ENCODE measurements around the gene FBXW8. TPM values are rescaled to one million over a fixed set of nuclear protein-coding genes. Genes with fewer than 3 reads are reported as not detected.

Gene FBXW8
- polyA plus RNA-seq, 1 donor (not counting 4 experiments of a cell fraction or from before 2014, with no cell fraction given) = 5.0 TPM

- Histone ChIP-seq H3K4me3 (ENCODE audit: control insufficient read depth in 2 of 3, extremely low read depth in 1 of 3, insufficient read depth in 2 of 3, low read depth in 1 of 3, low read length in 3 of 3) (no peak overlapping the region), H3K4me2 (ENCODE audit: control insufficient read depth, extremely low read depth, insufficient read depth, low read depth, low read length) (no peak overlapping the region), H3K36me3 (ENCODE audit: control insufficient read depth in 2 of 2, extremely low read depth in 1 of 2, insufficient read depth in 2 of 2, low read length in 2 of 2) (no peaks in the 10 kb centered on the region), H3K4me1 (ENCODE audit: control insufficient read depth, extremely low read depth, insufficient read depth, low read length) (no peaks in the 10 kb centered on the region), H3K79me2 (ENCODE audit: control insufficient read depth, insufficient read depth, low read length) (no peaks in the 10 kb centered on the region), H2AFZ (ENCODE audit: control insufficient read depth, low read length) (no peak overlapping the region), H3K9me3 (ENCODE audit: control insufficient read depth, low read depth, low read length) (no peaks in the 10 kb centered on the region), H4K20me1 (ENCODE audit: control insufficient read depth, extremely low read depth, insufficient read depth, low read length) (no peaks in the 10 kb centered on the region), H3K27ac (ENCODE audit: control insufficient read depth, insufficient read depth, low read length) (no peak overlapping the region), H3K9ac (ENCODE audit: control insufficient read depth, extremely low read depth, insufficient read depth, low read length) (no peak overlapping the region), H3K27me3 (ENCODE audit: control insufficient read depth, extremely low read depth, insufficient read depth, low read length) (no peaks in the 10 kb centered on the region), H3K9me1 (ENCODE audit: control insufficient read depth, extremely low read depth, insufficient read depth, low read length) (no peaks in the 10 kb centered on the region)
- dilution Hi-C loops (cut with MboI; ENCODE audit: extremely low pct_ligation_motif_present, low sequenced_read_pairs) = no loop called here
- no peak for FAIRE-seq
- TF ChIP-seq EZH2 (IDR thresholded peaks at IDR 0.05; ENCODE audit: low read length) (no peak), CTCF (optimal IDR thresholded peaks at IDR 0.05 in 1 of 3, IDR thresholded peaks at IDR 0.05 in 1 of 3, conservative IDR thresholded peaks at IDR 0.05 in 1 of 3; ENCODE audit: extremely low read depth in 1 of 3, insufficient read depth in 2 of 3, low read length in 3 of 3) (no peak)
- DNase-seq (ENCODE audit: low read depth, low spot score) = no peak
Measured at GRCh38 chr12:117072106-117072505, 161.4 kb downstream of the FBXW8 start.

GRCh38 chr12:117072736-117073490 is 162.2 kb downstream of the FBXW8 start:
- H4K20me1 ChIP-seq (ENCODE audit: control insufficient read depth, extremely low read depth, insufficient read depth, low read length) = no peaks in the 10 kb centered on the region
- no peaks in the 10 kb centered on the region for H3K9me3 ChIP-seq (ENCODE audit: control insufficient read depth, low read depth, low read length)
- no peak overlapping the region for H3K4me2 ChIP-seq (ENCODE audit: control insufficient read depth, extremely low read depth, insufficient read depth, low read depth, low read length)
- dilution Hi-C loops (cut with MboI; ENCODE audit: extremely low pct_ligation_motif_present, low sequenced_read_pairs) = no loop called here
- no peak overlapping the region for H3K4me3 ChIP-seq (ENCODE audit: control insufficient read depth in 2 of 3, extremely low read depth in 1 of 3, insufficient read depth in 2 of 3, low read depth in 1 of 3, low read length in 3 of 3)
- H3K79me2 ChIP-seq (ENCODE audit: control insufficient read depth, insufficient read depth, low read length) = no peaks in the 10 kb centered on the region
- H3K9ac ChIP-seq (ENCODE audit: control insufficient read depth, extremely low read depth, insufficient read depth, low read length) = no peak overlapping the region
- no peaks in the 10 kb centered on the region for H3K36me3 ChIP-seq (ENCODE audit: control insufficient read depth in 2 of 2, extremely low read depth in 1 of 2, insufficient read depth in 2 of 2, low read length in 2 of 2)
- H3K9me1 ChIP-seq (ENCODE audit: control insufficient read depth, extremely low read depth, insufficient read depth, low read length) = no peaks in the 10 kb centered on the region
- H3K27ac ChIP-seq (ENCODE audit: control insufficient read depth, insufficient read depth, low read length) = no peak overlapping the region
- H3K27me3 ChIP-seq (ENCODE audit: control insufficient read depth, extremely low read depth, insufficient read depth, low read length) = no peaks in the 10 kb centered on the region
- TF ChIP-seq EZH2 (IDR thresholded peaks at IDR 0.05; ENCODE audit: low read length) (no peak), CTCF (optimal IDR thresholded peaks at IDR 0.05 in 1 of 3, IDR thresholded peaks at IDR 0.05 in 1 of 3, conservative IDR thresholded peaks at IDR 0.05 in 1 of 3; ENCODE audit: extremely low read depth in 1 of 3, insufficient read depth in 2 of 3, low read length in 3 of 3) (no peak)
- FAIRE-seq (no peak), DNase-seq (ENCODE audit: low read depth, low spot score) (no peak)
- no peaks in the 10 kb centered on the region for H3K4me1 ChIP-seq (ENCODE audit: control insufficient read depth, extremely low read depth, insufficient read depth, low read length)
- no peak overlapping the region for H2AFZ ChIP-seq (ENCODE audit: control insufficient read depth, low read length)

Data from keratinocyte (primary cell).